GM18499 (cell line): ENCODE results near the gene ACER1.
"Not testable (repeated sequence)": the region's sequence is repeated elsewhere in the genome, so short reads cannot be mapped to it uniquely, and the experiment has no call there.

Experiments
- ATAC-seq: cut with Tn5 transposase; IDR thresholded peaks from one replicate; pipeline ENCODE4 v1.9.1; 2021; ENCODE audit warnings: moderate number of reproducible peaks; ENCODE audit not compliant: insufficient read depth, unreplicated experiment

ACER1 gene, protein sequence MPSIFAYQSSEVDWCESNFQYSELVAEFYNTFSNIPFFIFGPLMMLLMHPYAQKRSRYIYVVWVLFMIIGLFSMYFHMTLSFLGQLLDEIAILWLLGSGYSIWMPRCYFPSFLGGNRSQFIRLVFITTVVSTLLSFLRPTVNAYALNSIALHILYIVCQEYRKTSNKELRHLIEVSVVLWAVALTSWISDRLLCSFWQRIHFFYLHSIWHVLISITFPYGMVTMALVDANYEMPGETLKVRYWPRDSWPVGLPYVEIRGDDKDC

DNA sequence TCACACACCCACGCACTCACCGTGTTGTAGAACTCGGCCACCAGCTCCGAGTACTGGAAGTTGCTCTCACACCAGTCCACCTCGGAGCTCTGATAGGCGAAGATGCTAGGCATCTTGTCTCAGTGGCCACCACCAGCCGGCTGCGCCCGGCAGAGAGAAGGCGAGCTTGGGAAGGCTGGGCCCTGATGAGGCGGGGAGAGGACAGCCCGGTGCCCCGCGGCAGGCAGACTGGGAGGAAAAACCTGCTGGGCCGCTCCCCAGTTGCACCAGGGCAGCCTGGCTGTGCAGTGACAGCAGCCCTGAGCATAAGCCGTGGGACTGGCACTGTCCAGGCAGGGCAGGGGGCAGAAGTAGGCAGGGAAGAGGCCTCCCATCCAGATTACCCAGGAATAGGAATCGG is at the start of gene ACER1:
Gene ACER1 (minus strand): TSS at position 174 of the 400 bp plus-strand sequence. CDS start 61 bp downstream, at position 113.
- no peak for ATAC-seq

DNA sequence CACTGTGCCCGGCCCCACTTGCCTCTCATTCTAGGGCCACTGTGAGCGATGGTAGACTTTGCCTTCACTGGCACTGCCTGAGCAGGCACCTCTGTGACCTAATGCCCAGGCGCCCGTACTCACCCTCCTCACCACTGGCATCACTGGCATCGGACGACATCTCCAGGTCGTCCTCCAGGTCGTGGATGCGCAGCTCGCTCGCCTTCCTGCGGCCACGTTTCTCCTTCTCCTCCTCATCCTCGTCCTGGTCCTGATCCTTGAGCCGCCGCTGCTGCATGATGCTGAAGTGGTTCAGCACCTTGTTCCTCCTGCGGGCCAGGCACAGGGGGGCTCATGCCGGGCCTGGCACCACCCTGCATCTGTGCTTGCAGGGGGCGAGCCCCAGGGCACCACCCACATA is 49.8 kb upstream of the ACER1 start:
- ATAC-seq, result no peak

DNA sequence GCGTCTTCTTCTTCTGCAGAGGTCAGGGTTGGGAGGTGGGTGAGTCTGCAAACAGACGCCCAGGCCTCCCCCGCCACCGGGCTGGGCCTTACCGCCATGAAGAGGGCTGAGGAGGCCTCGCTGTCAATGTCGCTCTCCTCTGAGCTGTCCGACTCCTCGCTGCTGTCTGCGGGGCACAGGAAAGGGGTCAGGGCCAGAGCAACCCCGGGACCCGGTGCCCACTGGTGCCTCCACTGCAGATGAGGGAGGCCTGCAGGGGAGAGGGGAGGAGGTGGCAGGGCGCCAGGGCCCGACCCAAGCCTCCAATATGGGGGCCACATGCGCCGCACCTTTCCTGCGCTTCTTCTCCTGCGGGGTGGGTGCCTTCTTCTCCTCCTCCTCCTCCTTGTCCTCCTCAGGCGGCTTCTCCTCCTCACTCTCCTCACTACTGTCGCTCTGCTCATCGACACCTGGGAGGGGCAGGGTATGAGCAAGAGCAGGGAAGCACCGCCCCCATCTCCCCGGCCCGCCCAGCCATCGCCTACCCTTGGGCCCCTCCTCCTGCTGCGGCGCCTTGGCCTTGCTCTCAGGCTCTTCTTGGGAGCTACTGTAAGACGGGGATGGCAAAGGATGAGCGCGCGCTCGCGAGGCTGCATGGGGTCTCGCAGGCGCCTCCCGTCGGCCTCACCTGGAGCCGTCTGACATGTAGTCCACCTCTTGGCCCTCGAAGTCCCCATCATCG is 47.8 kb upstream of the ACER1 start:
- no peak for ATAC-seq

DNA sequence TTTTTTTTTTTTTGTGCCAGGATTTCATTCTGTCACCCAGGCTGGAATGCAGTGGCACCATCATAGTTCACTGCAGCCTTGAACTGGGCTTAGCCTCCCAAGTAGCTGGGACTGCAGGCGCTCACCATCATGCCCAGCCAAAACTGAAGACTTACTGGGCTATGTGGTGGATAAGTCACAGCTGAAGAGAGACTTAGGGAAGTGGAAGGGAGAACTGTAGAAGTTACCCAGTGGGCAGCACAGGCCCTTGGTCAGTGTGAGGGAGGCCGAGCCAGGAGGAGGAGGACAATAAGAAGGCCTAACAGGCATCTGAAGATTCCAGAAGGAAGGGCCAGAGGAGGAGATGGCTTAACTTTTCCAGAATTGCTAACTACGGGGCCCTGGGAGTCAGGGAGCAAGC is 46.3 kb upstream of the ACER1 start:
- ATAC-seq, result no peak

DNA sequence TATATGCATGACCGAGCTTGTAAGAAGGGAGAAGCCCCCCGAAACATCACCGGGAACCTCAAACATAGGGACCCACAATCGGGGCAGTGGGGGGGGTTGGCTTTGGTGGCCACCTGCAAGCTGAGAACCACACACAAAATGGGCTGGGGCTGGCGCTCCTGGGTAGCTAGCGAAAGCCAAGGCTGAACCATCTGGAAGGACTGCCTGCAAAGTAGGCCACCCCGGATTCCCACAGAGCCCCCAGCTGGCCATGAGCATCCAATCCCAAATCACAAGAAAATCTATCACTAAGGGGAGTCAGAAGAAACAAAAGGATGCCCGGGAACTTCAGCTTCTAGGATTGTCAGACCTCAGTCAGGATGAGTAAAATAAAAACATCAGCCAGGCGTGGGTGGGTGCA is 45.1 kb upstream of the ACER1 start:
- ATAC-seq, result no peak

DNA sequence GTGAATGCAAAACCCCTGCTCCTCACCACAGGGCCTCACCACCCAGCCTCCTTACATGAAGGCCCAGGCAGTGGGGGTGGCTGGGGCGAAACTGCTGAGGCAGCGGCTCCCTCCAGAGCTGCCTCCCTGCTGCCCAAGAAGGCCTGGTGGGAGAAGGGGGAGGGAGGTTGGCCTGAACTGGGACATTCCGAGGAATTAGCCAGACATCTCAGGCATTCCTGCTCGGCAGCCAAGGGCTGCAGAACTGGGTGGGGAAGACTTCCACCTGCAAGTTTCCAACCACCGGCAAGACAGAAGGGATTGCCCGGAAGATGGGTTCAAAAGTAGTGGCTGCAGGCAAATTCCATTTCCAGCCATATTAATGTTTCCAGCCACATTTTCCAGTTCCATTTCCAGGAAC is 44.6 kb upstream of the ACER1 start:
- ATAC-seq, result no peak

DNA sequence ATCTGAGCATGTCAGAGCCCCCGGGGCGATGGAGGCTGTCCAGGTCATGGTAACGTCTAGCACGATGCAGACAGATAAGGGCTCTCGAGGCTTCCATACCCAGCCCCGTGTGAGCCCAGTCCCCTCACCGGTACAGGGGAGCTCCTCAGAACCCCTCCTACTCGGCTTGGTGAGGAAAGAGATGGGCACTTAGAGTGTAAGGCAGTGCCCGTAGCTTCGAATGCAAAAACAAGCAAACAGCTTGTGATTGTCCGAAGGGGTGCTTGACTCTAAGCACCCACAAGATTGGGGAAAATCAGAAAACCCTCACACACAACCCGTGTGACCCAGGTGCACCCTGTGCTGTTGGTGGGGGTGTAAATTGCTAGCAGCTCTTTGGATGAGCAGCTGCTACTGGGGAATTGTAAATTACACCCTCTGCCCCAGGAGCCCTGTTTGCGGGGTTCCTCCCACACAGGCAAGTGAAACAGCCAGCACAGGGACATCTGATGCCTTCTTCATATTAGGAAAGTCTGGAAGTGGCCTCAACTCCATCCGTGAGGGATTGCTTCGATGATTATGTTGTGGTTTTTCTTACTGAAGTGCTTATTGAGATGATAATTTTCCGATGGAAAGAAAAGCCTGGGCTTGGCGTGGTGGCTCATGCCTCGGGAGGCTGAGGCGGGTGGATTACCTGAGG is 43.2 kb upstream of the ACER1 start:
- ATAC-seq, result no peak

DNA sequence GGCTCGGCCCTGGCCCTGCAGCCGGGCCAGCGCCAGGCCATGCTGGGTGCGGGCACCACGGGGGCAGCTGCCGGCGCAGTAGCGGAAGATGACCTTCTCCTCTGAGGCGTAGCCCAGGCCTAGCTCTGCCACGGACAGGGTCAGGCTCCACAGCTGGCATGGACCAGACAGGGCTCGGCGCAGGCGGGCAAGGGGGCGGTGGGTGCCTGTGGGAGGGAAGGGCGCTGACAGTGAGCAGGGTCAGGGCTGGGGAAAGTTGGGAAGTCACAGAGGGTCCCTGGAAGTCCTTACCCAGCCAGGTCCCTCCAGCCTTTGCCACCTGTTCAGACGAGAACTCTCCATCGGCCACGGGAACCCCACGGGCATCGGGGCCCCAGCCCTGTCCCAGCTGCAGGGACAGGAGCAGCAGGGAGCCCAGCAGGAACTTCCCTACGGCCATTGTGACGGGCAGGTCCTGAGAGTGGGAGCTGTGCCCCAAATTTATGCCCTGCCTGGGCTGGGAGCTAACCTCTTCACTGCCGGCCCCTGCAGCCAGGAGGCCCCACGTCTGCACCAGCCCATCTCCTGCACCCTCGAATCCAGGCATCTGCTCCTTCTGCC is 42.1 kb upstream of the ACER1 start, which contains the start of gene PSPN:
Gene PSPN (minus strand): TSS at position 523 of the 600 bp plus-strand sequence. CDS start 84 bp downstream, at position 439.
- ATAC-seq, result no peak

DNA sequence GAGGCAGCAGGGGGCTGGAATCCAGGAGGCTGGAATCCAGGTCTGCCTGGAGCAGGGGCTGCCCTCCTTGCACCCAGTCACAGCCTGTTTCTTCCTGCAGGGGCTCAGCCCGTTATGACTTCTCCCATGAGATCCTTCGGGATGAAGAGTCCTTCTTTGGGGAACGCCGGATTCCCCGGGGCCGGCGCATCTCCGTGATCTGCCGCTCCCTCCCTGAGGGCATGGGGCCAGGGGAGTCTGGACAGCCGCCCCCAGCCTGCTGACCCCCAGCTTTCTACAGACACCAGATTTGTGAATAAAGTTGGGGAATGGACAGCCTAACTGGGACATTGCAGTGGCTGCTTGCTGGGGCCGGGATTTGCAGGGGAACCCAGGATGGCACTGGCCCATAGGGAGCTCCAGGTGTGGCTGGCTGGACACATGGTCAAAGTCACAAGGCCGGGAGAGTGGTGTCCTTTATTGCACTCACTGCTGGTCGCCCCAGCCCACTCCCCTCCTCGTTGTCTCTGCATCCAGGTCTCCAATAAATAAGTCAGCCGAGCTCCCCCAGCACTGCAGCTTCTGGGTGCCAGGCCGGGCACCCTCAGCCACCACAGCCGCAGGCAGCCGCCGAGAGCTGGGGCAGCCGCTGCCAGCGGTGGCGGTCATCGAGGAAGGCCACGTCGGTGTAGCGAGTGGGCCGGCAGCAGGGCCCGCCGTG is 41.4 kb upstream of the ACER1 start:
- no peak for ATAC-seq

DNA sequence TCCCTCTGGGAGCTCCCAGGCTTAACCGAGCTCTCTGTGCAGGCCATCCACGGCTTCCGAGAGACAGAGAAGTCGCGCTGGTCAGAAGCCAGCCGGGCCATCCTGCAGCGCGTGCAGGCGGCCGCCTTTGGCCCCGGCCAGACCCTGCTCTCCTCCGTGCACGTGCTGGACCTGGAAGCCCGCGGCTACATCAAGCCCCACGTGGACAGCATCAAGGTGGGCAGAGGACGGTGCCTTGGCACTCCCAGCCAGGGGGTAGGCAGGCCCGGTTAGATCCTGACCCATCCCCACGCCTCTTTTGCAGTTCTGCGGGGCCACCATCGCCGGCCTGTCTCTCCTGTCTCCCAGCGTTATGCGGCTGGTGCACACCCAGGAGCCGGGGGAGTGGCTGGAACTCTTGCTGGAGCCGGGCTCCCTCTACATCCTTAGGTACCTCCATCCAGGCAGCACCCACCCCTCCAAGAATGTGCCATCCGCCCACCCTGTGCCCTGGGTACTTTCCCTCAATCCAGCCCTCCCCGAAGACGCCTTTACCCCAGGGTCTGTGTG is 40.8 kb upstream of the ACER1 start:
- no peak for ATAC-seq

DNA sequence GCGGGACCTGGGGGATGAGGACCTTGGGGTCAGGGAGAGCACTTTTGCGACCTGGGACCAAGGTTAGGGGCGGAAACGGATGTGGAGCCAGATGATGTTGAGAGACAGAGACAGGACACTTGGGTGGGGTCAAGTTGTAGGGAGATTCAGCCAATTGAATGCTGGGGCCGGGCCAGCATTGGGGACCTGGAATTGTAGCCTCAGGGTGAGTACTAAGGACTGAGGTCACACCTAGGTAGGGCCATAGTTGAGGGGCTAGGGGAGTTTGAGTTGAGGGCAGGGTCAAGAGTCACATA is 40.3 kb upstream of the ACER1 start:
- ATAC-seq, result no peak

DNA sequence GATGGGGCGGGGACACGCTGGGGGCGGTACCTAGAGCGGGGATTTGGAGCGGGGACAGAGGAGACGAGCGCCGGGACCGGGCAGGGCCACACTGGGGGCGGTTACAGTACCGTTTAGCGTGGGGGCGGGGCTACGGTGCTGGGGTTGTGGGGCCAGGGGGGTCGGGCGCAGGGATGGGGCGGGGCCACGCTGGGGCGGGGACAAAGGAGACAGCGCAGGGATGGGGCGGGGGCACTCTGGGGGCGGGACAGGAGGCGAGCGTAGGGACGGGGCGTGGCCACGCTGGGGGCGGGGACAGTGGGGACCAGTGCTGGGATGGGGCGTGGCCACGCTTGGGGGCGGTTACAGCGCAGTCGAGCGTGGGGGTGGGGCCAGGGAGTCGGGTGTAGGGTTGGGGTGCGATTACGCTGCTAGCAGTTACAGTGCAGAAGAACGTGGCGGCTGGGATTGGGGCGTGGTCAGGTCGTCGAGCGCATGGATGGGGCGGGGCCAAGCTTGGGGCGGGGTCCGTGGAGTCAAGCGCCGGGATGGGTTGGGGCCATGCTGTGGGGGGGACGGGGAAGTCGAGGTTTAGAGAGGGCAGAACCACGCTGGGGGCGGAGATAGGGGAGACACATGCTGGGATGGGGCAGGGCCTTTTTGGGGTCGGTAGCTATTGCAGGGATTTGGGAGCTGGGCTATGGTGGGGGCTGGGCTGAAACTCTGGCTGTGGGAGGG is 39.8 kb upstream of the ACER1 start:
- no peak for ATAC-seq

DNA sequence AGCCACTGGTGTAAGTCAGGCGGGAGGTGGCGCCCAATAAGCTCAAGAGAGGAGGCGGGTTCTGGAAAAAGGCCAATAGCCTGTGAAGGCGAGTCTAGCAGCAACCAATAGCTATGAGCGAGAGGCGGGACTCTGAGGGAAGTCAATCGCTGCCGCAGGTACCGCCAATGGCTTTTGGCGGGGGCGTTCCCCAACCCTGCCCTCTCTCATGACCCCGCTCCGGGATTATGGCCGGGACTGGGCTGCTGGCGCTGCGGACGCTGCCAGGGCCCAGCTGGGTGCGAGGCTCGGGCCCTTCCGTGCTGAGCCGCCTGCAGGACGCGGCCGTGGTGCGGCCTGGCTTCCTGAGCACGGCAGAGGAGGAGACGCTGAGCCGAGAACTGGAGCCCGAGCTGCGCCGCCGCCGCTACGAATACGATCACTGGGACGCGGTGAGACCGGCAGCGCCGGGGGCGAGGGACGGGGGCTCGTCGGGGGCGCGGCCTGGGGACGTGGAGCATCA is 39.2 kb upstream of the ACER1 start, which contains the start of gene ALKBH7:
Gene ALKBH7 (plus strand): TSS at position 201 of the 502 bp plus-strand sequence. CDS start 27 bp downstream, at position 228.
- peak; percentile 62 for ATAC-seq

DNA sequence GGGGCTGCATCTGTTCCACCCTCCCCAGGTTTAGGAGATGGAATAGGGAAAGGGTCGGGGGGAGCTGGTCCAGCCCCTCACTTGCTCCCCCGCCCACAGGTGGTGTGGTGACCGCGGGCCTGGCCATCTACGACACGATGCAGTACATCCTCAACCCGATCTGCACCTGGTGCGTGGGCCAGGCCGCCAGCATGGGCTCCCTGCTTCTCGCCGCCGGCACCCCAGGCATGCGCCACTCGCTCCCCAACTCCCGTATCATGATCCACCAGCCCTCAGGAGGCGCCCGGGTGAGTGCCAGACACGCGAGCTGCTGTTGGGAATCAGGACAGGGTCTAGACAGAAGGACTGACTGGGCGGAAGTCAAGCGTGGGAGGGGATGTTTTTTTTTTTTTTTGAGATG is 30.9 kb upstream of the ACER1 start:
- ATAC-seq, result no peak

DNA sequence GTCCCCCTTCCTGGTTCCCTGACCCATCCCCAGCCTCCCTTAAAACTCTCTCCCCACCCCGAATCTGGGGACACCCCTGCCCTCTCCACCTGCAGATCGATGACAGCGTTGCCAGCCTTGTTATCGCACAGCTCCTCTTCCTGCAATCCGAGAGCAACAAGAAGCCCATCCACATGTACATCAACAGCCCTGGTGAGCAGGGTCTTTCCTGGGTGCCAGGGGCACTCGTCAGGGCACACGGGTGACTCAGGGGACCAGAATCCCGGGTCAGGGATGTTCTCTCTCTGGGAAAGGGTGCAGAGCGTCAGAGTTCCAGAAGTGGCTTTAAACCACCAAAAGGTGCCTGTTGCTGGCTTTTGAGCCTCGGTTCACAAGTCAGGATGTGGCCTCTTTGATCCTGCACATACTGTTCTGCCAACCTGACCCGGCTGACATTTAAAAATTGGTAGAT is 29.0 kb upstream of the ACER1 start:
- ATAC-seq, result no peak

DNA sequence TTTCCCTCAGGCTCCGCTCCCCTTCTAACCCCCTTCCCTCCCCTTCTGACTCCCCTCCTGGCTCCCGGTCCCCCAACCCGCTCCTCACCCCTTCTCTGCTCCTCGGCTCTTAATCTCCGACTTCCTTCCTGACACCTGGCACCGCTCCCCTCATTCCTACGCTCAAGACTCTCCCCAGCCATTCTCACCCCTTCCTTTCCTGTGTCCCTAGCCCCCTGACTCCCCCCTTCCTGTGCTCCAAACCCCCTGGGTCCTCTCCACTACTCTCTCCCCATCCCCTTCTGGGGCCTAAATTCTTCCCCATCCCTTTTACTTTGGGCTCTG is 28.6 kb upstream of the ACER1 start:
- no peak for ATAC-seq

DNA sequence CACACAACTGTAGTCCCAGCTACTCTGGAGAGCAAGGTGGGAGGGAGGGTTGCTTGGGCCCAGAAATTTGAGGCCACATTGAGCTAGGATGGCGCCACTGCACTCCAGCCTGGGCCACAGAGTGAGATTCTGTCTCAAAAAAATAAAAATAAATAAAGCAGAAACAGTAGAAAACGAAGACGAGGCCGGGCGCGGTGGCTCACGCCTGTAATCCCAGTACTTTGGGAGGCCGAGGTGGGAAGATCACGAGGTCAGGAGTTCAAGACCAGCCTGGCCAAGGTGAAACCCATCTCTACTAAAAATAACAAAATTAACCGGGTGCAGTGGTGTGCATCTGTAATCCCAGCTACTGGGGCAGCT is 27.4 kb upstream of the ACER1 start:
- ATAC-seq, result not testable (repeated sequence)

DNA sequence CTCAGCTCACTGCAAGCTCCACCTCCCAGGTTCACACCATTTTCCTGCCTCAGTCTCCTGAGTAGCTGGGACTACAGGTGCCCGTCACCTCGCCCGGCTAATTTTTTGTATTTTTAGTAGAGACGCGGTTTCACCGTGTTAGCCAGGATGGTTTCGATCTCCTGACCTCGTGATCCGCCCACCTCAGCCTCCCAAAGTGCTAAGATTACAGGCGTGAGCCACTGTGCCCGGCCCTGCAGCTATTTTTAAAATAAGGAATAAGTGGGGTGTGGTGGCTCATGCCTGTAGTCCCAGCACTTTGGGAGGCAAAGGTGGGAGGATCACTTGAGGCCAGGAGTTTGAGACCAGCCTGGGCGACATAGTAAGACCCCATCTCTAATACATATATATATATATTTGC is 27.0 kb upstream of the ACER1 start:
- ATAC-seq, result not testable (repeated sequence)

DNA sequence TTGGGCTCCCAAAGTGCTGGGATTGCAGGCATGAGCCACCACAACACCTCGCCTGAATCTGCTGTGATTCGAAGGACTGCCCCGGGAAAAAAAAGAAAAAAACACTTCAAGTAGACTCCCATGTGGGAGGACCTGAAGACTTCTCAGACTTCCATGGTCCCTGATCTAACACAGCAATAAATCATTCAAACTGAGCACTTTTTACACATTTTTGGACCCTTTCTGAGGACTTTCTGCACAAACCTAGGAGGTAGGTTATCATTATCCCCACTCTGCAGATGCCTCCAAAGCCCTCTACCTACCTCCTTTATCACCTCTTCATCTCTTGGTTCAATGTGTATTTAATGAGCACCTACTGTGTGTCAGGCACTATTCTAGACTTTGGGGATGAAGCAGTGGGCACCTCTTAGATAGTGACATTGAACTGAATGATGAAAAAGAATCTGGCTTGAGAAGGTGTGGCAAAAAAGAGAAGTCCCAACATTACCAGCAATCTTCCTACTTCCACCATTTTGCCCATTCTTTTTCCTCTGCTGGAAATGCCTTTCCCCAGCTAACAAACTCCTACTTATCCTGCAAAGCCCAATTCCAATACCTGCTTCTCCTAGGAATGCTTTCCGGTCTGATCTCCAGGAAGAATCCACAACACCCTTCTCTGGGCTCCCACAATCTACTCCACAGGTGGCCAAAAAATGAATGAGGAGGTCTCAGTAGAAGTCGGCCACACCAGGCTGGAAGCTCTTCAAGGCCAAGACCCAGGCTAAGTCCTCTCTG is 26.3 kb upstream of the ACER1 start:
- no peak for ATAC-seq
